ENCODE data around the gene SLC35F1.

GRCh38 chr6:118197539-118197938, 290.5 kb downstream of the SLC35F1 start:
- TF ChIP-seq USF1 (IDR thresholded peaks at IDR 0.05) (no peak), MAX (IDR thresholded peaks at IDR 0.05) (no peak), RAD21 (IDR thresholded peaks at IDR 0.05; ENCODE audit: low read depth) (no peak), REST (IDR thresholded peaks at IDR 0.05; ENCODE audit: low read depth) (no peak), FOXM1 (IDR thresholded peaks at IDR 0.05; ENCODE audit: borderline replicate concordance, low read depth) (no peak), NFIC (IDR thresholded peaks at IDR 0.05) (no peak), CEBPB (IDR thresholded peaks at IDR 0.05) (no peak), TCF12 (IDR thresholded peaks at IDR 0.05; ENCODE audit: low read depth) (no peak), EP300 (IDR thresholded peaks at IDR 0.05; ENCODE audit: borderline replicate concordance) (no peak), YY1 (IDR thresholded peaks at IDR 0.05; ENCODE audit: low read depth) (no peak), EGR1 (IDR thresholded peaks at IDR 0.05) (no peak), TAF1 (IDR thresholded peaks at IDR 0.05; ENCODE audit: low read depth) (no peak)

All from Ishikawa (cell line).